Ishikawa (cell line): ENCODE data around the gene UNC5B.

ENCODE experiments used
- CEBPB ChIP-seq: IDR thresholded peaks from 2 replicates; pipeline ENCODE4 v1.6.1; 2012
- CREB1 ChIP-seq: IDR thresholded peaks from 2 replicates; pipeline ENCODE4 v1.6.1; 2012; ENCODE audit warnings: low read depth
- EGR1 ChIP-seq: IDR thresholded peaks from 2 replicates; pipeline ENCODE4 v1.6.1; 2012
- EP300 ChIP-seq: IDR thresholded peaks from 2 replicates; pipeline ENCODE4 v1.6.1; 2012; ENCODE audit warnings: borderline replicate concordance
- FOXM1 ChIP-seq: IDR thresholded peaks from 2 replicates; pipeline ENCODE4 v1.6.1; 2012; ENCODE audit warnings: low read depth, borderline replicate concordance
- NFIC ChIP-seq: IDR thresholded peaks from 2 replicates; pipeline ENCODE4 v1.6.1; 2012
- RAD21 ChIP-seq: IDR thresholded peaks from 2 replicates; pipeline ENCODE4 v1.6.1; 2012; ENCODE audit warnings: low read depth
- TAF1 ChIP-seq: IDR thresholded peaks from 2 replicates; pipeline ENCODE4 v1.6.1; 2012; ENCODE audit warnings: low read depth, mild to moderate bottlenecking
- TCF12 ChIP-seq: IDR thresholded peaks from 2 replicates; pipeline ENCODE4 v1.6.1; 2012; ENCODE audit warnings: low read depth
- TEAD4 ChIP-seq: IDR thresholded peaks from 2 replicates; pipeline ENCODE4 v1.6.1; 2012
- YY1 ChIP-seq: IDR thresholded peaks from 2 replicates; pipeline ENCODE4 v1.6.1; 2012; ENCODE audit warnings: low read depth
- ZBTB7A ChIP-seq: IDR thresholded peaks from 2 replicates; pipeline ENCODE4 v1.6.1; 2012; ENCODE audit warnings: low read depth
- TF ChIP-seq, protein P1 (sequence below): IDR thresholded peaks from 2 replicates; pipeline ENCODE4 v1.6.1; 2012; ENCODE audit warnings: low read depth, mild to moderate bottlenecking
- TF ChIP-seq, protein P2 (sequence below): IDR thresholded peaks from 2 replicates; pipeline ENCODE4 v1.6.1; 2012
- TF ChIP-seq, protein P3 (sequence below): IDR thresholded peaks from 2 replicates; pipeline ENCODE4 v1.6.1; 2012

The UNC5B gene

DNA sequence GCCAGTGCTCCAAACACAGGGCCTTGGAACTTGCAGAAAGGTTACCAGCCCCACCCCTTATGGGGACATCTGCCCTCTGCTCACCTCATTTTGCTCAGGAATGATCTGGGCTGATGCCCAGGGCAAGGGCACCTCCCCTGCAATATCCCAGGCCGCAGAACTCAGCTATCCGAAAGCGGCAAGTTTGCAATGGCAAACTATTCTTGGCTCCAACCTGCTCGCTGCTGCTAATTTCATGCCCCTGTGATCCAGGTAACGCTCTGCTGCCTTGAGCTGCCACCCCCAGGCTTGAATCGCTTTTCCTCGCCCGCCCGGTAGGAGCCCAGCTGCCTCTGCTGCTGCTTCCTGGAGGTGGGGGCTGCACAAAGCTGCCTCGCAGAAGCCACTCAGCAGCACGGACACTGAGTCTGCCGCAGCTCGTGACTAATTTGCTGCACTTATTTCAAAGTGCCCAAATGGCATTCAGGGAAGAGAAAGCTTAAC, 124.9 kb downstream of the UNC5B start:
- TF ChIP-seq YY1 (no peak), TCF12 (peak; percentile 75), RAD21 (peak; percentile 9; the same call in 1 of the 2 replicates), TEAD4 (0 out of 2 replicates have a peak, but pooled peaks have one; percentile 32), ZBTB7A (peak; percentile 60; the same call in 1 of the 2 replicates), NFIC (peak; percentile 87), EP300 (peak; percentile 64)
- TF ChIP-seq, protein P1, sequence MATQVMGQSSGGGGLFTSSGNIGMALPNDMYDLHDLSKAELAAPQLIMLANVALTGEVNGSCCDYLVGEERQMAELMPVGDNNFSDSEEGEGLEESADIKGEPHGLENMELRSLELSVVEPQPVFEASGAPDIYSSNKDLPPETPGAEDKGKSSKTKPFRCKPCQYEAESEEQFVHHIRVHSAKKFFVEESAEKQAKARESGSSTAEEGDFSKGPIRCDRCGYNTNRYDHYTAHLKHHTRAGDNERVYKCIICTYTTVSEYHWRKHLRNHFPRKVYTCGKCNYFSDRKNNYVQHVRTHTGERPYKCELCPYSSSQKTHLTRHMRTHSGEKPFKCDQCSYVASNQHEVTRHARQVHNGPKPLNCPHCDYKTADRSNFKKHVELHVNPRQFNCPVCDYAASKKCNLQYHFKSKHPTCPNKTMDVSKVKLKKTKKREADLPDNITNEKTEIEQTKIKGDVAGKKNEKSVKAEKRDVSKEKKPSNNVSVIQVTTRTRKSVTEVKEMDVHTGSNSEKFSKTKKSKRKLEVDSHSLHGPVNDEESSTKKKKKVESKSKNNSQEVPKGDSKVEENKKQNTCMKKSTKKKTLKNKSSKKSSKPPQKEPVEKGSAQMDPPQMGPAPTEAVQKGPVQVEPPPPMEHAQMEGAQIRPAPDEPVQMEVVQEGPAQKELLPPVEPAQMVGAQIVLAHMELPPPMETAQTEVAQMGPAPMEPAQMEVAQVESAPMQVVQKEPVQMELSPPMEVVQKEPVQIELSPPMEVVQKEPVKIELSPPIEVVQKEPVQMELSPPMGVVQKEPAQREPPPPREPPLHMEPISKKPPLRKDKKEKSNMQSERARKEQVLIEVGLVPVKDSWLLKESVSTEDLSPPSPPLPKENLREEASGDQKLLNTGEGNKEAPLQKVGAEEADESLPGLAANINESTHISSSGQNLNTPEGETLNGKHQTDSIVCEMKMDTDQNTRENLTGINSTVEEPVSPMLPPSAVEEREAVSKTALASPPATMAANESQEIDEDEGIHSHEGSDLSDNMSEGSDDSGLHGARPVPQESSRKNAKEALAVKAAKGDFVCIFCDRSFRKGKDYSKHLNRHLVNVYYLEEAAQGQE = no peak

DNA sequence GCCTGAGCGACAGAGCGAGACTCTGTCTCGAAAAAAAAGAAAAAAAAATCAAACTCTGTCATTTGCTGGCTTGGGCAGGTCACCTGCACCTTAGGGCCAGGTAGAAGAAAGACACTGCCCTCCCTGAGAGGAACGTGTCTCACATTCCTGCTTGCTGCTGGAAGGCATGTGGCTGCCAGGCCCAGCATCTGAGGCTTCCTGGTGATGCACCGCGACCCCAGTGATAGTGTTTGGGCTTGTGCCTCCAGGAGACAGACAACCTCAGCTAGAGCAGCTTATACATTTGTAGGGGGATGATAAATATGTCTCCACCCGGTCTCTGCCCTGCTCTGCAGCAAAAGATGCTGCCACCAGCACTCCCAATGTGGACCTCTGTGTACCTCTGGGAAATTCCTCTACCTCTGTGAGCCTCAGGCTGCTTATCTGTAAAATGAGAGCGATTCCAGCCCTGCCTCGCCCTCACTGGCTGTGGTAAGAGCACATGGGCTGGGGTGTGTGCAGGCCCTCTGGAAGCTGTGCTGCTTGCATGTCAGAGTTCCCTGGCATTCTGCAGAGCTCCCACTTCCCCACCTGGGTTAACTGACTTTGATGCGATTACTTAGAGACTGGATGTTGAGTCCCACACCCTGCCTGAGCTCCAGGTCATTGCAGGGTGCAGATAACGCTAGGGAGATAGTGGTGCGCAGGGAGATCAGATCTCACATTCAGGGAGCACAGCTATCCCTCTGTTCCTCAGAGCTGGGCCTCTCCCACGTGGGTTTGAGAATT, 126.5 kb downstream of the UNC5B start:
- TF ChIP-seq CREB1 (no peak), CEBPB (no peak), TCF12 (no peak), ZBTB7A (no peak)
- TF ChIP-seq, protein P2, sequence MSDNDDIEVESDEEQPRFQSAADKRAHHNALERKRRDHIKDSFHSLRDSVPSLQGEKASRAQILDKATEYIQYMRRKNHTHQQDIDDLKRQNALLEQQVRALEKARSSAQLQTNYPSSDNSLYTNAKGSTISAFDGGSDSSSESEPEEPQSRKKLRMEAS = no peak

DNA sequence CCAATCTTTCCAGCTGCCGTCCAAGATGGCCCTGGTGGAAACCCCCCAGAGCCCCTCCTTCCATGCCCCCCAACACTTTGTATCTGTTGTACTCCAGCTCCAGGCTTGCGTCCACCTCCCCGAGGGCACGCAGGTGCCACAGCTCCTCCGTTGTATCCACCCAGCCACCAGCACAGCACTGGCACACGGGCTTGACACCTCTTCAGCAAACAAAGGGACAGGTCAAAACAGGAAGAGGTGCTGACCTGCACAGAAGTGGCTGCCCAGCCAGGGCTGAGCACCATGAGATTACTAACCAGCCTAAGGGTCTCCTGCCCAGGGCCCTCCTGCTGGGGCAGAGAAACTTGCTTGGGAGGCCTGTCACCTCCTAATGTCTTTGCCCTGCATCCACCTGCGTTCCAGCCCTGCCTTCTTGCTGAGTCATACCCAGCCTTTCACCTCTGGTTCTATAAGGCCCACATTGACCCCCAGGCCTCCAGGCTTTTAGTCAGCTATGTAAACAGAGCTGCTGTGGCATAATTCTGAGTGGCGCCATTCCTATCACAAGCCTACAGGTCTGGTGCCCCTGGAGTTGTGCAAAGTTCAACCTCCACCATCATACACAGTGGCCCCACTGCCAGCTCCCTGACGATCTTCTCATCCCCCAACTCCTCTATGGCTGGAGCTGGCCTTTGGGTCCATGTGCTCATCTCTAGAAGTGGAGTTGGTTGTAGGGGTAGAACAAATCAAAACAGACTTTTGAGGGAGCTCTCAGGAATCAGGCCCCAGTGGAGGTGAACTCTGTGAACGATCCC, 127.6 kb downstream of the UNC5B start:
- TF ChIP-seq NFIC (no peak), ZBTB7A (peak; percentile 44; the same call in 1 of the 2 replicates), CREB1 (no peak), TEAD4 (peak; percentile 79), TCF12 (peak; percentile 58; the same call in 1 of the 2 replicates), YY1 (no peak), EP300 (peak; percentile 61; the same call in 1 of the 2 replicates), EGR1 (no peak), CEBPB (no peak), TAF1 (no peak), RAD21 (no peak), FOXM1 (no peak)
- TF ChIP-seq, protein P1 = no peak
- TF ChIP-seq, protein P3, sequence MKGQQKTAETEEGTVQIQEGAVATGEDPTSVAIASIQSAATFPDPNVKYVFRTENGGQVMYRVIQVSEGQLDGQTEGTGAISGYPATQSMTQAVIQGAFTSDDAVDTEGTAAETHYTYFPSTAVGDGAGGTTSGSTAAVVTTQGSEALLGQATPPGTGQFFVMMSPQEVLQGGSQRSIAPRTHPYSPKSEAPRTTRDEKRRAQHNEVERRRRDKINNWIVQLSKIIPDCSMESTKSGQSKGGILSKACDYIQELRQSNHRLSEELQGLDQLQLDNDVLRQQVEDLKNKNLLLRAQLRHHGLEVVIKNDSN = no peak
- TF ChIP-seq, protein P2 = no peak

DNA sequence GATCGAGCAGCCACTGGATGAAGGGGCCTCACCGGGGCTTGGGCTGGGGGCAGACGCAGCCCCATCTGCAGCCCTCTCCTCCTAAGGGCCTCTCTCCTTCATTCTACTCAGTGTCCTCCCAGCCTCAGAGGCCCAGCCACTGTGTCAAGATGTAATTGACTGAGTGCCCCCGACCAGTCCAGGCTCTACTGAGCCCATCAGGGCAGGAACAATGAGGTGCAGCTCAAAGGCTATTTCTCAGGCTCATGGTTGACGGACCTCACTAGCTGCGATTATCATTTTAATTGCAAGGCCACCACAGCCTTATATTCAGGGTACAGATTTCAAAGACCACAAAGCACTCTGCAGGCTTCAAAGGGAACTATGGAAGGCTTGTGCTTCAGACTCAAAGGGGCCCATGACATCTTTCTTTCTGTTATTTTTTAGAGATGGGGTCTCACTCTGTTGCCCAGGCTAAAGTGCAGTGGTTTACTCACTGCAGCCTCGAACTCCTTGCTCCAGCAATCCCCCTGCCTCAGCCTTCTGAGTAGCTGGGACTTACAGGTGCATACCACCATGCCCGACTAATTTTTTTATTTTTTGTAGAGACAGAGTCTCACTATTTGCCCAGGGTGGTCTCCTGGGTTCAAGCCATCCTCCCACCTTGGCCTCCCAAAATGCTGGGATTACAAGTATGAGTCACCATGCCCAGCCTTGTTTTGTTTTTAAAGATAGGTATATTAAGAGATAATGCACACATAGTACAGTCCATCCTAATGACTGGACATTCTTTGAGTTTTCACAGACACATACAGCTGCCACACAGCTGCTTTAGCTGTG, 130.4 kb downstream of the UNC5B start:
- TF ChIP-seq, protein P1 = no peak
- TF ChIP-seq FOXM1 (no peak), TEAD4 (no peak), CEBPB (no peak), RAD21 (no peak), ZBTB7A (no peak)
